HG03196 (cell line): ENCODE measurements around the gene TMBIM1.
A peak's percentile ranks its signal among the peaks of the same experiment; 100 is the strongest.

ENCODE experiments used
- ATAC-seq: cut with Tn5 transposase; IDR thresholded peaks from one replicate; pipeline ENCODE4 v1.9.1; 2021; ENCODE audit not compliant: unreplicated experiment

Gene TMBIM1

GRCh38 chr2:218293715-218294429, 1.6 kb upstream of the TMBIM1 start:
- no peak for ATAC-seq

GRCh38 chr2:218291318-218292047, 820 bp downstream of the TMBIM1 start:
- no peak for ATAC-seq

- peak; percentile 47 for ATAC-seq
Measured at GRCh38 chr2:218290316-218291261, 1.7 kb downstream of the TMBIM1 start.

DNA sequence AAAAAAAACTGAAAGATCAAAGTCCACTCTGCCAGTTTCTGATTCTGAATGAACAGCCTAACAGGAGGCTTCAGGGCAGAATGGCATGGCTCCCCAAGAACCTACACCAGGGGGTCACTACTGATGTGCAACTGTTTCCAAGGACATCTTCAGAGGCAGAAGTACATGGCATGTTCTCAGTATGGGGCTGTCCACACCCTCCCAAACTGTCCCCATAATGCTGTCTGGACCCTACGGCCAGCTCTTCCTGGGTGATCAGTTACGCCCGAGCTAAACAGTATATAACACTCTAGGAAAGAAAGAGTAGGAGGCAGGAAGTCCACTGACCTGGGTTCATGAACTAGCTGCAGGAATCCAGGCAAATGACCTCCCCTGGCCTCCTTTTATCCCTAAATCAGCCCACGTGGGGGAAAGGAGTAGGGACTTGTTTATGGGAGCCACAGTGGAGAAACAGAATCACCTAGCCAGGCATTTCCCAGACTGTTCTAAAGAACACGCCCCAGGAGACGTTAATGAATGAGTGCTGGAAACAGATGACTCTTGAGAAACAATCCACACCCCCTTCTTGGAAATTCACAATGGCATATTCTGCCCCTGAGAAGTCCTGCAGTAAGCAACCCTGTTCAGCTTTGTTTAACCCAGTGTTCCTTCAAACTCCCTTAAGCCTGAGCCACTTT, 2.5 kb downstream of the TMBIM1 start:
- no peak for ATAC-seq

DNA sequence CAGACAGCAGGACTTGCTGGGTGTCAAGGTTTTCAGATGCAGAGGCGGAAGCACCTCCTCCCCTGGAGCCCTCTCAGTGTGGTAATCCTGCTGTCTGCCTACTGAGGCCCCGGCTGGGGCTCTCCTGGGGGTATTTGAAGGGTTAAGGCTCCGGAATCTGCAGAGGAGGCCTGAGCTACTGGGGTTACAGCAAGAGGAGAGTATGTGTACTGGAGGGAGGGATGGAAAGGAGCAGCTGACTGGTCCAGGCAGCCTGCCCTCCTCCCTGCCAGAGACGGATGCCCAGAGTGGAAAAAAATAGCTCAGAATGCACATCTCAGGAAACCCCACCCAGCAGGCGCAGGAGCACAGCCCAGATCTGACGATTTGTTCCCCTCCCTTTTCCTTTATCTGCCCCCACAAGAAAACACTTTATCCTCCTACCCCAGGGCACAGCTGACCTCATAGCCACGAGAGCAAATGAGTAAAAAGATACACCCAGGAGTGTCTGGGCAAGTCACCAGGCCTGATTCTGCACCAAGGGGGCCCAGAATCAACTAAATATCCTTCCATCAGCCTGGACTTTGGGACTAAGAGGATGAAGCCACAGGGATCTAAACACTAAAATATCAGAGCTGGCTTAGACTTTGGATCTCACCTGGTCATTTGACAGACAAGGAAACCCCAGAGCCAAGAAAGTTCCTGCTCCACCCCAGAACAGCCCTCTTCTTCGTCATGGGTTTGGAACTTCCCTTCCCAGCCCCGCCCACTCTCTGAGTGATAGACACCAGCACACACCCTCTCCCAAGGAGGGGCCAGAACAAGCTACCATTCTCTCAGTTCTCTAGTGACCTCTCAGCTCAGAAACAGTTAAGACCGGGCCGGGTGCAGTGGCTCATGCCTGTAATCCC, 5.5 kb downstream of the TMBIM1 start:
- peak; percentile 62 for ATAC-seq

DNA sequence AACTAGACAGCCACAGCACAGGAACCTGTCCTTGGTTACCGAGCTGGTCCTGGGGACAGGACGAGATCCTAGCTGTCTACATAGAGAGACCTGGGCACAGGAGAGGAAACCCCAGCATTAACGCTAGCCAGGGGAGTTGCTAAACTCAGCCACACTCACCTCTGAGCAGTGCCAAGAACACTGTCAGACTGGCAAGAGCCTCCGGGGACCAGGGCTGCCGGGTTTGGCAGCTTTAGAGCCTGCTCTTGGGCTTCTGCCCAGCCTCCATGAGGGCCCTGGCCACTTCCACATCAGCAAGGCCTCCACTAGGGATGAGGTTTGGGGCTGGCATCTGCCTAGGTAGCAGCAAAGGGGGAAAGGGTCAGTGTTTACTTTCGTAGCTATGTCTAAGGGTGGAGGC, 6.7 kb downstream of the TMBIM1 start:
- no peak for ATAC-seq

DNA sequence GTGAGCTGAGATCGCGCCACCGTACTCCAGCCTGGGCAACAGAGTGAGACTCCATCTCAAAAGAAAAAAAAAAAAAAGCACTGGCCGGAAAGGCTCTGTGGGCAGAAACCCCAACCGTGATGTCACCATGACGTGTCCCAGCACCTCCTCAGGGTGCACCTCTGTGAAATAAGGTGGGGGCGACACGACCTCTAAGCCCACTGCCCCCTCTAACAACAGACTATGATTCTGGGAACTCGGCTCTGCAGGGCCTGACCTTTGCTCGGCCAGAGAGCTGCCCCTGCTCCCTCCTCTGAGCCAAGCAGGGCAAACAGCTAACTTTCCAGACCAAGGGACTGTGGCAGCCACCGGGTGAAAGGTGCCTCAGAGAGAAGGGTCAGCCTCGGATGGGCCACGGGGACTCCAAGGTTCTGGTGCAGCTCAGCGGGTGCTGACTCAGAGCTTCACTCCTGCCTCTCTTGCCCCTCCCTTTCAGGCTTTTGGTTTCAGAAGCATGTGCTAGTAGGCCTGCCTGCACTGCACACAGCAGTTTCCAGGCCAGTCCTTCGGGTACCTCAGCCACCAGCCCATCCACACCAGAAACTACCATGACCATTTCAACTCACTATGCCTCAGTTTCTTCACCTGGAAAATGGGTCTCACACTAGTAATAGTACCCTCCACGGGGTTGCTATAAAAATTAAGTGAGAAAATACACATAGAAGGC, 8.0 kb downstream of the TMBIM1 start:
- no peak for ATAC-seq

- no peak for ATAC-seq
Measured at GRCh38 chr2:218282173-218282991, 9.9 kb downstream of the TMBIM1 start.

GRCh38 chr2:218281449-218281848, 10.9 kb downstream of the TMBIM1 start:
- no peak for ATAC-seq

DNA sequence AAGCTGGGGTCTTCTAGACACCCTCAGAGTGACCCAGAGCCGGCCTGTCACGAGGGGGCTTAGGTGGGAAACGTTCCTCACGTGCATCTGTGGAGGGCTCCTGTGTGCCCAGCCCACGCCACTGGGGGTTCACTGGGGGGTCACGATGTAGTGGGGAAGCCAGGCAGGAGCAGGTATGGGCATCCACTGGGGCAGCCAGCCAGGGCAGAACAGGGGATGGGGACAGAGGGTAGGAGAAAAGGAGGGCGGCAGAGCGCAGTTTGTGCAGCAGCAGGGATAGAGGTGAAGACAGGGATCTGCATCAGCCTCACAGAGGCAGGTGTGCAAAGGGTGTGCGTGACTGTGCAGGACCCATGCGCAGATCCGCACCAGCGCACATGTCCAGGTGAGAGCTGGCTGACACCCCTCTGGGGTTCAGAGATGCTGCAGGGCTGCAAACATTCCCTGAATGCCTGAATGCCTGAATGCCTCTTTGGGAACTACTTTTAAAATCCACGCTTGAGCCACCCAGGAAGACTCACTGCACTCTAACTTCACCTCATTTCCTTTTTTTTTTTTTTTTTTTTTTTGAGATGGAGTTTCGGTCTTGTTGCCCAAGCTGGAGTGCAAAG, 11.9 kb downstream of the TMBIM1 start:
- ATAC-seq, result no peak

DNA sequence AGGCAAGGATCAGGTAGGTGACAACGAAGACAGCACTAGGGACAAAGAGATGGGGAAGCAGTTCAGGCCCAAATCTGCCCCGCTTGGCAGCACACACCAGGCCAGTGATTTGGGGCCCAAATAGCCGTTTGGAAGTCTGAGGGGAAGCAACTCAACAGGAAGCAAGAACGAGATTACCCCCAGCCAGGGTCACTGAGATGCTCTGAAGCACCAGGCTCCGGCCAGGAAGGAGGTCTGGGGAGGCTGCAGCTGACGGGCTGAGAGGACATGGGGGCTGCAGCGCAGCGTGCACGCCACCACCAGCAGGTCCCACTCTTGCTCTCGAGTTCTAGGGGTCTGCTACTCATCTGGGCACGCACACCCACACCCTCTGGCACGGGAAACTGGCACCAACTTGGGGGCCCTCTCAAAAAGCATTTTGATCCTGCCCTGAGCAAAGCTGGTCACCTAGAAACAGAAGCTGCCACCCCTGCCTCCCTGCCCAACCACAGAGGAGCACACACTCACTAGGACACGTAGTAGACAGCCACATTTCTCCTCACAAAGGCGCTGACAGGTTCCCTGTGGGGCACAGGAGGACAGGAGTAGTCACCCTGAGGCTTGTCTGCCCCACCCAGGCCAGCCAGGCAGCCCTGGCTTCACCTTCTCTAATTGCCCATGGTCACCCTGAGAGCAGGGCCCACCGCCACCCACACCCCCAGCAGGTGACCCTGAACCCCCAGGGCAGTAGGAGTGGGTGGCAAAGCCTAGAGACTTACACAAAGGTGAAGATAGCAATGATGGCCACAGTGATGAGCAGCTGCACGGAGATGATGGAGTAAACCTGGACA, 13.6 kb downstream of the TMBIM1 start:
- ATAC-seq, result no peak

- ATAC-seq, result no peak
Measured at GRCh38 chr2:218277921-218278320, 14.4 kb downstream of the TMBIM1 start.

- no peak for ATAC-seq
Measured at GRCh38 chr2:218276986-218277755, 15.1 kb downstream of the TMBIM1 start.

- ATAC-seq, result no peak
Measured at GRCh38 chr2:218275371-218276072, 16.8 kb downstream of the TMBIM1 start.

GRCh38 chr2:218274586-218274985, 17.7 kb downstream of the TMBIM1 start:
- ATAC-seq, result no peak

DNA sequence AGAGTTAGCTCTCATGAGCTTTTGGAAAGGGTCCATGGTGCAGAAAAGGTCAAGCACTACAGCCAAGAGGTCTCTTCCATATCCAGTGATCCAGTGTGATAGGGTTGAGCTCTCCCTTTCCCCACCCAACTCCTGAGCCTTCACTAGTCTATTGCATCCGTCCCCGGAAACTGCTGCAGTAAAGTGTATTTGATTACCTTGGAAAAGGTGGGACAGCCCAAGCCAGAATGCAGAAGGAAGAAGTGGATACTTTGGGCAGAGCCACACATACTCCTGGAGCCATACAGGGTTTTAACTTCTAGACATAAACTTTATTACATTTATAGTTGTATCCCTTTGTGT, 18.4 kb downstream of the TMBIM1 start:
- ATAC-seq, result no peak
